GM20000 (cell line): ENCODE results near the gene CORO6.

Experiments
- DNase-seq: peaks from one replicate; pipeline ENCODE4 v3.0.0; 2012; ENCODE audit warnings: low spot score
- CTCF ChIP-seq: IDR thresholded peaks from 2 replicates; pipeline ENCODE4 v1.5.1; 2012; ENCODE audit warnings: mild to moderate bottlenecking, control low read depth; ENCODE audit errors: extremely low read depth, missing control alignments

The CORO6 gene

GRCh38 chr17:29570521-29570920 lies 52.2 kb downstream of the CORO6 start:
- peak; percentile 2 for DNase-seq
- TF ChIP-seq CTCF = no peak

- no peak for DNase-seq
- no peak for TF ChIP-seq CTCF
Measured at GRCh38 chr17:29569245-29569950, 53.3 kb downstream of the CORO6 start.

- peak; percentile 96 for DNase-seq
- TF ChIP-seq CTCF = no peak
Measured at GRCh38 chr17:29568331-29569244, 54.1 kb downstream of the CORO6 start, which contains the start of gene TP53I13. Gene TP53I13, plus strand, starts transcription at chr17:29568701. Its CDS starts 58 bp downstream, at chr17:29568759.

GRCh38 chr17:29567554-29568330 lies 55.0 kb downstream of the CORO6 start:
- DNase-seq = peak; percentile 92
- TF ChIP-seq CTCF = peak; percentile 29

- peak; percentile 62 for DNase-seq
Measured at GRCh38 chr17:29567304-29567553, 55.5 kb downstream of the CORO6 start.

GRCh38 chr17:29566473-29567303 lies 56.0 kb downstream of the CORO6 start, which contains the start of gene ABHD15:
Gene ABHD15, minus strand, starts transcription at chr17:29567037. Its CDS starts 71 bp downstream, at chr17:29566966.
- no peak for TF ChIP-seq CTCF

More at GRCh38 chr17:29567304-29567553, 55.5 kb downstream of the CORO6 start:
- no peak for TF ChIP-seq CTCF

More at GRCh38 chr17:29566473-29567303, 56.0 kb downstream of the CORO6 start, which contains the start of gene ABHD15:
- DNase-seq = peak; percentile 86
